SK-N-SH treated with all-trans-retinoic acid at 6 μM for 48 hours (cell line): ENCODE data around the gene ABI3BP.

Experiments
- ISL1 ChIP-seq: fragments of 250-450 bp; sonication (Bioruptor Pico); IDR thresholded peaks from 2 replicates; pipeline ENCODE4 v2.1.2; 2022; ENCODE audit warnings: mild to moderate bottlenecking, moderate library complexity
- PPARA ChIP-seq: fragments of 250-450 bp; sonication (Bioruptor Pico); IDR thresholded peaks from 2 replicates; pipeline ENCODE4 v1.5.0; 2020; ENCODE audit warnings: mild to moderate bottlenecking, borderline replicate concordance
- ZFP30 ChIP-seq: fragments of 450-650 bp; formaldehyde crosslinking; IDR thresholded peaks from 2 replicates; pipeline ENCODE4 v1.5.0; 2022; ENCODE audit warnings: mild to moderate bottlenecking, moderate library complexity
- TF ChIP-seq, protein P1 (sequence below): fragments of 250-450 bp; sonication (Bioruptor Pico); IDR thresholded peaks from 2 replicates; pipeline ENCODE4 v1.5.1; 2020; ENCODE audit warnings: low read depth, mild to moderate bottlenecking, moderate library complexity

DNA sequence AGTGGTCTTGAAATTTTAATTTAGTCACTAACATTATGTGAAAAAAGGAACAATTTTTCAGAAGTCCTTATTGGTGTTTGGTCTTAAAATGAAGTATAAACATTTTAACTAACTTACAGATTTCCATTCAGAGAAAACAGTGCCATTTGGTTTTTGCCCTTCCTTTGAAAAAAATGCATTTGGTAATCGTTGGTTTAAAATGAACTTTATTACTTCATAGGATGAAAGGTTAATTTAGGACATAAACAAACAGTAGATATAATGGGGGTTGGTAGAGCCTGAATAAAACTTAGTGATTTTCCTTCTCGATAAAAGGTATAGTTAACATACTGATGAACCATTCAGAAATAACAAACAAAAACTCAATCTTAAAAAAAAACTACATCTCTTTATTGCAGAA is 244.3 kb downstream of the ABI3BP start:
- no peak for TF ChIP-seq ZFP30 (CRISPR knock-in tag)
- TF ChIP-seq, protein P1, sequence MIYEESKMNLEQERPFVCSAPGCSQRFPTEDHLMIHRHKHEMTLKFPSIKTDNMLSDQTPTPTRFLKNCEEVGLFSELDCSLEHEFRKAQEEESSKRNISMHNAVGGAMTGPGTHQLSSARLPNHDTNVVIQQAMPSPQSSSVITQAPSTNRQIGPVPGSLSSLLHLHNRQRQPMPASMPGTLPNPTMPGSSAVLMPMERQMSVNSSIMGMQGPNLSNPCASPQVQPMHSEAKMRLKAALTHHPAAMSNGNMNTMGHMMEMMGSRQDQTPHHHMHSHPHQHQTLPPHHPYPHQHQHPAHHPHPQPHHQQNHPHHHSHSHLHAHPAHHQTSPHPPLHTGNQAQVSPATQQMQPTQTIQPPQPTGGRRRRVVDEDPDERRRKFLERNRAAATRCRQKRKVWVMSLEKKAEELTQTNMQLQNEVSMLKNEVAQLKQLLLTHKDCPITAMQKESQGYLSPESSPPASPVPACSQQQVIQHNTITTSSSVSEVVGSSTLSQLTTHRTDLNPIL: no peak
- TF ChIP-seq ISL1 (CRISPR knock-in tag): no peak
- no peak for TF ChIP-seq PPARA (CRISPR knock-in tag)
